ENCODE data around the gene LDLRAD4.

Gene LDLRAD4

DNA sequence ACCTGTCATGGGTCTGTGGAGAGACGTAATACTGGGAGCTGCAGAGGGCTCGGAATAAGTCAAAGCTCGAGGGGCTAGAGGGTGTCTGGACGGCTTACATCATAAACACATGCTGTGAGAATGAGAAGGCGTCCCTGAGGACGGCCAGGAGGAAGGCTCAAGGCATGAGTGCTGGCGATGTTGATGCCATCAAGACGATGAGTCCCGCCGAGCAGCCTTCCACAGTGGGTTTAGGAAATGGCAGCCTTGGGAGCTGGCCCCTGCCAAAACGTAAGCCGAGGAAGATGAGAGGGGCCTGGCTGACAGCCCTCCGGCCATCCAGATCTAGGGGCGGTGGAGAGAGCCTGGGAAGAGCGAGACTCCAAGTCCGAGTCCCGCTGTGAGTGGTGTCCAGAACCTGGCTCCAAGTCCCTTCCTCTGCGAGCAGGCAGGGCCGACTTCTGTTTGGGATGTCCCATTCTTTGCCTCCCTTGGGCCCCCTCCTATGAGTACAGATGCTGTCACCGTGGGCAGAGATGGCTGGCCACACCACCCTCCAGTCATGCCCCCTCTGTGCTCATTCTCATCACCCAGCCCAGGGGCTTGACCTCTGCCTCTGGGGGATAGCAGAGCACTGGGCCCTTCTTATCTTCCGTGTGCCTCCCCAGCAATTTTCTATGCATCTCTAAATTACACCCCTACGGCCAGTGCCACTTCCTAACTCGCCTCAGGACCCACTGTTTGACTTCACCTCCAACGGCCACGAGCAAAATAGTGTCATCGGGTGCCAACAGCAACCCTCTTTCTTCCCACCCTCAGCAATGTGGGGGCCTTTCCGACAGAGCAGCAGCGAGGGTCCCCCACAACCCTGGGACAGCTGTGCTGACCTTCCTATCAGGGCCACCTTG, 332.1 kb downstream of the LDLRAD4 start:
- no peak overlapping the region for H3K27ac ChIP-seq (replicated peaks)
- TF ChIP-seq POLR2AphosphoS5 (IDR thresholded peaks at IDR 0.05; ENCODE audit: low read depth) (no peak), GABPA (IDR thresholded peaks at IDR 0.05; ENCODE audit: low read depth) (no peak), SPI1 (IDR thresholded peaks at IDR 0.05; ENCODE audit: borderline replicate concordance, low read depth) (no peak)
- TF ChIP-seq, protein P1, sequence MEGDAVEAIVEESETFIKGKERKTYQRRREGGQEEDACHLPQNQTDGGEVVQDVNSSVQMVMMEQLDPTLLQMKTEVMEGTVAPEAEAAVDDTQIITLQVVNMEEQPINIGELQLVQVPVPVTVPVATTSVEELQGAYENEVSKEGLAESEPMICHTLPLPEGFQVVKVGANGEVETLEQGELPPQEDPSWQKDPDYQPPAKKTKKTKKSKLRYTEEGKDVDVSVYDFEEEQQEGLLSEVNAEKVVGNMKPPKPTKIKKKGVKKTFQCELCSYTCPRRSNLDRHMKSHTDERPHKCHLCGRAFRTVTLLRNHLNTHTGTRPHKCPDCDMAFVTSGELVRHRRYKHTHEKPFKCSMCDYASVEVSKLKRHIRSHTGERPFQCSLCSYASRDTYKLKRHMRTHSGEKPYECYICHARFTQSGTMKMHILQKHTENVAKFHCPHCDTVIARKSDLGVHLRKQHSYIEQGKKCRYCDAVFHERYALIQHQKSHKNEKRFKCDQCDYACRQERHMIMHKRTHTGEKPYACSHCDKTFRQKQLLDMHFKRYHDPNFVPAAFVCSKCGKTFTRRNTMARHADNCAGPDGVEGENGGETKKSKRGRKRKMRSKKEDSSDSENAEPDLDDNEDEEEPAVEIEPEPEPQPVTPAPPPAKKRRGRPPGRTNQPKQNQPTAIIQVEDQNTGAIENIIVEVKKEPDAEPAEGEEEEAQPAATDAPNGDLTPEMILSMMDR (IDR thresholded peaks at IDR 0.05; ENCODE audit: insufficient read depth, low read length), result no peak
- TF ChIP-seq, protein P2, sequence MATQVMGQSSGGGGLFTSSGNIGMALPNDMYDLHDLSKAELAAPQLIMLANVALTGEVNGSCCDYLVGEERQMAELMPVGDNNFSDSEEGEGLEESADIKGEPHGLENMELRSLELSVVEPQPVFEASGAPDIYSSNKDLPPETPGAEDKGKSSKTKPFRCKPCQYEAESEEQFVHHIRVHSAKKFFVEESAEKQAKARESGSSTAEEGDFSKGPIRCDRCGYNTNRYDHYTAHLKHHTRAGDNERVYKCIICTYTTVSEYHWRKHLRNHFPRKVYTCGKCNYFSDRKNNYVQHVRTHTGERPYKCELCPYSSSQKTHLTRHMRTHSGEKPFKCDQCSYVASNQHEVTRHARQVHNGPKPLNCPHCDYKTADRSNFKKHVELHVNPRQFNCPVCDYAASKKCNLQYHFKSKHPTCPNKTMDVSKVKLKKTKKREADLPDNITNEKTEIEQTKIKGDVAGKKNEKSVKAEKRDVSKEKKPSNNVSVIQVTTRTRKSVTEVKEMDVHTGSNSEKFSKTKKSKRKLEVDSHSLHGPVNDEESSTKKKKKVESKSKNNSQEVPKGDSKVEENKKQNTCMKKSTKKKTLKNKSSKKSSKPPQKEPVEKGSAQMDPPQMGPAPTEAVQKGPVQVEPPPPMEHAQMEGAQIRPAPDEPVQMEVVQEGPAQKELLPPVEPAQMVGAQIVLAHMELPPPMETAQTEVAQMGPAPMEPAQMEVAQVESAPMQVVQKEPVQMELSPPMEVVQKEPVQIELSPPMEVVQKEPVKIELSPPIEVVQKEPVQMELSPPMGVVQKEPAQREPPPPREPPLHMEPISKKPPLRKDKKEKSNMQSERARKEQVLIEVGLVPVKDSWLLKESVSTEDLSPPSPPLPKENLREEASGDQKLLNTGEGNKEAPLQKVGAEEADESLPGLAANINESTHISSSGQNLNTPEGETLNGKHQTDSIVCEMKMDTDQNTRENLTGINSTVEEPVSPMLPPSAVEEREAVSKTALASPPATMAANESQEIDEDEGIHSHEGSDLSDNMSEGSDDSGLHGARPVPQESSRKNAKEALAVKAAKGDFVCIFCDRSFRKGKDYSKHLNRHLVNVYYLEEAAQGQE (IDR thresholded peaks at IDR 0.05; ENCODE audit: insufficient replicate concordance, low read depth), result no peak
- DNase-seq (ENCODE audit: low read depth in 1 of 2, low spot score in 1 of 2), result no peak
- H3K4me3 ChIP-seq (replicated peaks; ENCODE audit: insufficient read depth, low read length), result no peak overlapping the region
- H3K27me3 ChIP-seq (ENCODE audit: insufficient read depth, poor library complexity, severe bottlenecking), result no peaks in the 10 kb centered on the region

DNA sequence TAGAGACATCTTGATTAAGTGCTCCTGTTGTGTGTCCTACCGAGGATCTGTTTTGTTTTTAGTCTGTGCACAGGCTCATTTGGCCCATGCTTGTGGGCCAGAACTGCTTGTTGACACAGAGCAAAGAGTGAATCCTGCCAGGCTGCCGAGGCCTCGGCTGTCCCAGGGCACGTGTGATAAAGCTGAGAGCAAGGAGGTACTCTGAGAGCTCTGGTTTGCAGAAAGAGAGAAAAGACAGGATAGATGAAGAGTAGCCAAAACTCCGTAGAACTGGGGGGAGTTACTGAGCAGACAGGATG, 332.7 kb downstream of the LDLRAD4 start:
- no peak for DNase-seq (ENCODE audit: low read depth in 1 of 2, low spot score in 1 of 2)
- TF ChIP-seq, protein P1 (IDR thresholded peaks at IDR 0.05; ENCODE audit: insufficient read depth, low read length), result no peak
- TF ChIP-seq GABPA (IDR thresholded peaks at IDR 0.05; ENCODE audit: low read depth) (no peak), POLR2AphosphoS5 (IDR thresholded peaks at IDR 0.05; ENCODE audit: low read depth) (no peak), SPI1 (IDR thresholded peaks at IDR 0.05; ENCODE audit: borderline replicate concordance, low read depth) (no peak)
- TF ChIP-seq, protein P2 (IDR thresholded peaks at IDR 0.05; ENCODE audit: insufficient replicate concordance, low read depth), result no peak
- no peak overlapping the region for H3K27ac ChIP-seq (replicated peaks)
- H3K27me3 ChIP-seq (ENCODE audit: insufficient read depth, poor library complexity, severe bottlenecking), result no peaks in the 10 kb centered on the region
- H3K4me3 ChIP-seq (replicated peaks; ENCODE audit: insufficient read depth, low read length), result no peak overlapping the region

DNA sequence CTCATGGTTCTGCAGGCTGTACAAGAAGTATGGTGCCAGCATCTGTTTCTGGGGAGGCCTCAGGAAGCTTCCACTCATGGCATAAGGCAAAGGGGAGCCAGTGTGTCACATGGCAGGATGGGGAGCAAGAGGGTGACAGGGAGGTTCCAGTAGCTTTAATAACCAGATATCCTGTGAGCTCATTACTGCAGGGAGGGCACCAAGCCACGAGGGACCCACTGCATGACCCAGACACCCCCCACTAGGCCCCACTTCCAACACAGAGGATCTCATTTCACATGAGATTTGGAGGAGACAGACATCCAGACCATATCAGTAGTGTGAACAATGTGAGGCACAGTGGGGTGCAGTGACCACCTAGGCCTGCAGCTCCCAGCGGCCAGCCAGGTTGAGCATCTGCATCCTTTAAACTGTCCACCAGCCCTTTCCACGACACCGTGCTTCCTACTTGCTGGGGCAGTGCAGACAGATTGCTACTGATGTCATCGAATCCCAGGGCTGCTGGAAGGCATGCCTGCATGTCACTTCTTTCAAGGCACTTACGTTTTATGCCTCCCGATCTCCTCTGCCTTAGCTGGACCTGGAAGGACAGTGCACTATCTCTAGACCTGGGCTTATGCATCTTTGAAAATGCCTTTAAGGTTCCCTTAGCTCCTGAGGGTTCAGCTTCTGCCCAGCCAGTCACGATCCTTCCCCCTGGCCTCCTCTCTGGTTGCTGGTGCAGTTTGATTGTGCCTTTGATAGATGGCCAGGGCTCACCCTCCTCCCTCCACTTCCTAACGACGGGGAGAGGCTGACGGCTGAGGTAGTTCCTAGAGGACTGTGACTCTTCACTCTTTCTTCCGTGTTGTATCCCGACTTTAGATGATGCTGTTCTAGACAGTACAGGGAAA, 333.5 kb downstream of the LDLRAD4 start:
- Histone ChIP-seq H3K27ac (replicated peaks) (no peak overlapping the region), H3K27me3 (ENCODE audit: insufficient read depth, poor library complexity, severe bottlenecking) (no peaks in the 10 kb centered on the region), H3K4me3 (replicated peaks; ENCODE audit: insufficient read depth, low read length) (no peak overlapping the region)
- no peak for TF ChIP-seq SPI1 (IDR thresholded peaks at IDR 0.05; ENCODE audit: borderline replicate concordance, low read depth)
- DNase-seq (ENCODE audit: low read depth in 1 of 2, low spot score in 1 of 2), result no peak

DNA sequence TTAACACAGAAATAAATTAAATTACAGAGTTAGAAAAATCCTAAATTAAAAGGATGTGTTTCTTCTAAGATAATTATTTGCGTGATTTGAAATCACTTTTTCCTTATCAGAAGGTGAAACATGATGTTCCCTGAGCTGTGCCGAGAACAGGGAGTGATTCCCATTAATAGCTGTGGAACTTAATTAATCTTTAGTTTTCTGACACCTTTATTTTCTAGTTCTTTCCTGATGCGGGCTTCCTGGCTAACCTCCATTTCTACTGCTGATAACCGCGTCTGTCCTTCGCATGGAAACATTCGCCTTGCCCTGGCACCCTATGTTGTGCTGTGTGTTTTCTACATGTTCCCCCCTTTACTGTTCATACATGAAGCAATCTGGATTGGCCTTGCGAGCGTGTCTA, 334.9 kb downstream of the LDLRAD4 start:
- TF ChIP-seq SPI1 (IDR thresholded peaks at IDR 0.05; ENCODE audit: borderline replicate concordance, low read depth) (no peak), GABPA (IDR thresholded peaks at IDR 0.05; ENCODE audit: low read depth) (no peak)
- no peaks in the 10 kb centered on the region for H3K27me3 ChIP-seq (ENCODE audit: insufficient read depth, poor library complexity, severe bottlenecking)
- no peak for DNase-seq (ENCODE audit: low read depth in 1 of 2, low spot score in 1 of 2)
- H3K4me3 ChIP-seq (replicated peaks; ENCODE audit: insufficient read depth, low read length), result no peak overlapping the region
- H3K27ac ChIP-seq (replicated peaks), result no peak overlapping the region

Measured in HL-60 (cell line).